Measurements from ENCODE around the gene TBL3.
"Not testable (repeated sequence)": the region's sequence is repeated elsewhere in the genome, so short reads cannot be mapped to it uniquely, and the experiment has no call there.

Gene TBL3

DNA sequence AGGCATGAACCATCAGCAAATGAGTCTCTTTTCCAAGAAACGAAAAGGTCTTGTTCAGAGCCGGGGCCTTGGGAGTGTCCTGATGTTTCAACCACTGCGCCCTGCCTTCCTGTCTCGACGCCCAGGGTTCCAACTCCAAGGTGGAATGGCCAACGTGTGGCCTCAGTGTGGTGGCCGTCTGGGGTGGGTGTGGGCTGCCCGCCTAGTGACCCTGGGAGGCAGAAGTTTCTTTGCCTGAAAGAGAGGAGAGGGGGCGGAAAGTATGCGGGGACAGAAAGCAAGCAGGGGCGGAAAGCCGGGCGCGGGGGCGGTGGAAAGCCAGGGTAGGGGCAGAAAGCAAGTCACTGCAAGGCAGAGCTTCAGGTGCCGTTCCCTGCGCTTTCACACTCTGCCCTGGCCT lies 32.9 kb upstream of the TBL3 start:
- Histone ChIP-seq H3K9me3 (ENCODE audit: insufficient read depth, low read length, severe bottlenecking) (no peaks in the 10 kb centered on the region), H4K20me1 (ENCODE audit: insufficient read depth, low read length) (no peaks in the 10 kb centered on the region; the same call in 1 of the 2 replicates), H3K36me3 (ENCODE audit: insufficient read depth, low read length) (peaks cover 28% of the 10 kb centered on the region), H3K4me2 (ENCODE audit: insufficient read depth, low read length) (no peak overlapping the region), H3K79me2 (ENCODE audit: insufficient read depth, low read length) (no peaks in the 10 kb centered on the region; the same call in none of the 2 replicates), H3K4me1 (ENCODE audit: insufficient read depth, low read length) (peaks cover 23% of the 10 kb centered on the region), H3K4me3 (ENCODE audit: low read depth in 1 of 2, low read length in 2 of 2) (no peak overlapping the region), H3K9ac (ENCODE audit: low read depth, low read length) (no peak overlapping the region), H2AFZ (ENCODE audit: low read depth, low read length) (no peak overlapping the region), H3K27ac (ENCODE audit: low read length) (no peak overlapping the region), H3K27me3 (ENCODE audit: insufficient read depth, low read length, poor library complexity) (no peaks in the 10 kb centered on the region)
- ATAC-seq (ENCODE audit: insufficient read depth, low read depth) (no peak), DNase-seq (no peak)
- TF ChIP-seq, protein P1, sequence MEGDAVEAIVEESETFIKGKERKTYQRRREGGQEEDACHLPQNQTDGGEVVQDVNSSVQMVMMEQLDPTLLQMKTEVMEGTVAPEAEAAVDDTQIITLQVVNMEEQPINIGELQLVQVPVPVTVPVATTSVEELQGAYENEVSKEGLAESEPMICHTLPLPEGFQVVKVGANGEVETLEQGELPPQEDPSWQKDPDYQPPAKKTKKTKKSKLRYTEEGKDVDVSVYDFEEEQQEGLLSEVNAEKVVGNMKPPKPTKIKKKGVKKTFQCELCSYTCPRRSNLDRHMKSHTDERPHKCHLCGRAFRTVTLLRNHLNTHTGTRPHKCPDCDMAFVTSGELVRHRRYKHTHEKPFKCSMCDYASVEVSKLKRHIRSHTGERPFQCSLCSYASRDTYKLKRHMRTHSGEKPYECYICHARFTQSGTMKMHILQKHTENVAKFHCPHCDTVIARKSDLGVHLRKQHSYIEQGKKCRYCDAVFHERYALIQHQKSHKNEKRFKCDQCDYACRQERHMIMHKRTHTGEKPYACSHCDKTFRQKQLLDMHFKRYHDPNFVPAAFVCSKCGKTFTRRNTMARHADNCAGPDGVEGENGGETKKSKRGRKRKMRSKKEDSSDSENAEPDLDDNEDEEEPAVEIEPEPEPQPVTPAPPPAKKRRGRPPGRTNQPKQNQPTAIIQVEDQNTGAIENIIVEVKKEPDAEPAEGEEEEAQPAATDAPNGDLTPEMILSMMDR (IDR thresholded peaks at IDR 0.05; ENCODE audit: borderline replicate concordance, extremely low read depth, low read length, poor library complexity, severe bottlenecking), result no peak

DNA sequence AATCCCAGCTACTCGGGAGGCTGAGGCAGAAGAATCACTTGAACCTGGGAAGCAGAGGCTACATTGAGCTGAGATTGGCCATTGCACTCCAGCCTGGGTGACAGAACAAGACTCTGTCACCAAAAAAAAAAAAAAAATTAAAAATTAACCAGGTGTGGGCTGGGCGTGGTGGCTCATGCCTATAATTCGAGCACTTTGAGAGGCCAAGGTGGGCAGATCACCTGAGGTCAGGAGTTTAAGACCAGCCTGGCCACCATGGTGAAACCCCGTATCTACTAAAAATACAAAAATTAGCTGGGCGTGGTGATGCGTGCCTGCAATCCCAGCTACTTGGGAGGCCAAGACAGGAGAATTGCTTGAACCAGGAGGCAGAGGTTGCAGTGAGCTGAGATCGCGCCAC lies 32.0 kb upstream of the TBL3 start:
- H3K27me3 ChIP-seq (ENCODE audit: insufficient read depth, low read length, poor library complexity); ATAC-seq (ENCODE audit: insufficient read depth, low read depth); H4K20me1 ChIP-seq (ENCODE audit: insufficient read depth, low read length); H3K4me2 ChIP-seq (ENCODE audit: insufficient read depth, low read length); H2AFZ ChIP-seq (ENCODE audit: low read depth, low read length); H3K9ac ChIP-seq (ENCODE audit: low read depth, low read length); H3K9me3 ChIP-seq (ENCODE audit: insufficient read depth, low read length, severe bottlenecking); DNase-seq; H3K4me3 ChIP-seq (ENCODE audit: low read depth in 1 of 2, low read length in 2 of 2); H3K27ac ChIP-seq (ENCODE audit: low read length); H3K79me2 ChIP-seq (ENCODE audit: insufficient read depth, low read length): not testable (repeated sequence)
- Histone ChIP-seq H3K36me3 (ENCODE audit: insufficient read depth, low read length) (peaks cover 28% of the 10 kb centered on the region), H3K4me1 (ENCODE audit: insufficient read depth, low read length) (peaks cover 26% of the 10 kb centered on the region)

DNA sequence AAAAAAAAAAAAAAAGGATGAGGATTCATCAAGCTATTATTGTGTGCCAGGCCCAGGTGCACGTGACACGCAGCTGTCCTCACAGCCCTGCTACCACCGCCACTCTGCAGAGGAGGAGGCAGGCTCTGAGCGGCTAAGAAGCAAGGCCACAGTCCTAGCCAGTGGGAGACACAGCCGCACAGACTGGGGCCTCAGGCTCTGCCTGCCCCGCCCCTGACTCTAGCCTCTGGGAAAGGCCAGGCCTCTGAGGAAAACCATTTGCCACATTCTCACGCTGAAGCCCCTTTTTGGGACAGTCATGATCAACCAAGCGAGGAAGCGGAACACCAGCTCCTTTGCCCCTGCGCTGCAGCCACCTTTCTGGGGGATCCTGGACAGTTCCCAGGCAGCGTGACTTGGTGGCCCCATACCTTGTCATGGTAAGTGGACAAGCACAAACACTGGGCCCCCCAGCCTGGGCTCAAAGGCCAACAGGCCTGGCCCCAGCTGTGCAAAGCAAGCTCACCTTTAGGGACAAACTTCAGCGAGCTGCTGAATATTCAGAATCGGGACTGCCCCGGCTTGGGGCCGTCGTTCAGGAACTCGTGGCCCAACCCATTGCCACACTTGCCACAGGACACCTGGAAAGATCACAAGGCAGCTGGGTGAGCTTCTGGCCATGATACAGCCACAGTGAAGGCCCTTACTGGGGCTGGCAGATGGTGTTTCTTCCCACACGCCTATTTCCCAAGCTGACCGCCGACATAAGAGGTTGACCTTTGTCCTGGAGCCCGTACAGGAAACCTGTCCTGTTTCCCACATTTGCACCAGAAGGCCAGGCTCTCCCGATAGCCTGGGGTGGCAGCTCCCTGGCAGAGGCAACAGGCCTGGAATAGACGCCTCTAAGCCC lies 31.3 kb upstream of the TBL3 start:
- no peaks in the 10 kb centered on the region for H3K27me3 ChIP-seq (ENCODE audit: insufficient read depth, low read length, poor library complexity)
- H2AFZ ChIP-seq (ENCODE audit: low read depth, low read length), result no peak overlapping the region
- TF ChIP-seq, protein P1 (IDR thresholded peaks at IDR 0.05; ENCODE audit: borderline replicate concordance, extremely low read depth, low read length, poor library complexity, severe bottlenecking), result no peak
- no peak for TF ChIP-seq EZH2 (IDR thresholded peaks at IDR 0.05; ENCODE audit: borderline replicate concordance, low read depth, low read length, severe bottlenecking)
- H3K36me3 ChIP-seq (ENCODE audit: insufficient read depth, low read length), result peaks cover 28% of the 10 kb centered on the region
- peaks cover 26% of the 10 kb centered on the region for H3K4me1 ChIP-seq (ENCODE audit: insufficient read depth, low read length)
- H3K79me2 ChIP-seq (ENCODE audit: insufficient read depth, low read length), result no peaks in the 10 kb centered on the region; the same call in none of the 2 replicates
- no peaks in the 10 kb centered on the region; the same call in 1 of the 2 replicates for H4K20me1 ChIP-seq (ENCODE audit: insufficient read depth, low read length)
- H3K9me3 ChIP-seq (ENCODE audit: insufficient read depth, low read length, severe bottlenecking), result no peaks in the 10 kb centered on the region
- H3K4me2 ChIP-seq (ENCODE audit: insufficient read depth, low read length), result no peak overlapping the region
- no peak overlapping the region for H3K9ac ChIP-seq (ENCODE audit: low read depth, low read length)
- DNase-seq (no peak), ATAC-seq (ENCODE audit: insufficient read depth, low read depth) (no peak)
- H3K4me3 ChIP-seq (ENCODE audit: low read depth in 1 of 2, low read length in 2 of 2), result no peak overlapping the region
- no peak overlapping the region for H3K27ac ChIP-seq (ENCODE audit: low read length)
